22Rv1 (cell line): ENCODE measurements around the gene STAMBPL1.
A peak's percentile ranks its signal among the peaks of the same experiment; 100 is the strongest.

Source experiments
- H3K27ac ChIP-seq: fragments of 450-650 bp; 2 replicates; pipeline ENCODE4 v1.5.1; 2017
- CTCF ChIP-seq: fragments of 450-650 bp; IDR thresholded peaks from 2 replicates; pipeline ENCODE4 v1.5.1; 2017; ENCODE audit warnings: mild to moderate bottlenecking
- ZFX ChIP-seq: fragments of 450-650 bp; IDR thresholded peaks from 2 replicates; pipeline ENCODE4 v1.6.1; 2017; ENCODE audit warnings: antibody characterized with exemption, borderline replicate concordance

Gene STAMBPL1

DNA sequence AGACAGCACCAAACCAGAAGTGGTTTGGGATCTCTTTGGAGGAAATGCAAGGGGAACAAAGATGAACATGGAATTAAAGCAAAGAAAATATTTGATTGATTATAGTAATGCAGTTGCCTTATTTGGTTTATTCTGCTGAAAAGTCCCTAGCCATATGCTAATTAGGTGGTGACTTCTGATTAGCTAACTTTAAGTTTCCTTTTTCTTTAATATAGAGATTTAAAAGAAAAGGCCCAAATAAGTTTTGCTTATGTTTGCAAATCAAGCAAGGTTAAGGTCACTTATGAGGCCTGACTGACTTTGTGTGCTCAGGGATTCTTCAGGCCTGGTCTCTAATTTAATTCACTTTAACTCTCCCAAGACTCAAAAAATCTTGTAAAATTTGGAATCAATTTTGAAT lies 22.2 kb upstream of the STAMBPL1 start:
- no peak overlapping the region for H3K27ac ChIP-seq
- TF ChIP-seq CTCF: no peak
- no peak for TF ChIP-seq ZFX

DNA sequence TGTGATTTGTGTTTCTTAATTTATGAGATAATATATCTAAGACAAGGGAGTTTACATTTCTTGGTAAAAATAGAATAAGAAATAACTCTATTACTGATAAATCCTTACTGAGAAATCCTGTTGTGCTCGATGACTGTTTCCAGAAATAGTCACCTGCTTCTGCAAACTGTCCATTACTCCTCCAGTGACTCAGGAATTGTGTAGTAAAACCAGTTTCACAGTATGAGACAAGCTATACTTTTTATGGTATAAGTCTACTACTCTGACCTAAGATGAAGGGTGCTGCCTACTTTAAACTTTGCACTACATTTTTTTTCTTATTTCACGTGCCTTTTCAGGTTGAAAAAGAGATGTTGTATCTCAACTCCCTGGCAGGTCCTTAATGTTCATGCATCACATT lies 21.6 kb upstream of the STAMBPL1 start:
- H3K27ac ChIP-seq: no peak overlapping the region
- TF ChIP-seq CTCF (no peak), ZFX (no peak)

DNA sequence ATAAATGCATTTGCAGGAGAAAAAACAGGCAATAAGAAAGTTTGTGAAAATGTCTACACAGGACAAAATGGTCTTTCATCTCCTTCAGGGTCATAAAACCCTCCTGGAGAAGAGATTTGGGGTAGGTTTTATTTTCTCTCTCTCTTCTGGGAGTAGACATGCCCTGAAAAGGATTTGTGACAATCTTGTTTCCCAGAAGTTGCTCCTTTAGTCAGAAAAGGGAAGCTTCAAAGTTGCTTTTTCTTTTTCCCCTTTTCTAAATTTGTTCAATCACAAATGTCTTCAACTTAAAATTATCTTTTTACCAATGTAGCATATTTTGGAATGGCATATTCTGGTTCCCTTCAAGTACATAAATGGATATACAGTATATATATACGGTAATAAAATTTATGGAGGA lies 19.0 kb upstream of the STAMBPL1 start:
- no peak overlapping the region for H3K27ac ChIP-seq
- TF ChIP-seq CTCF (no peak), ZFX (no peak)

- TF ChIP-seq ZFX (no peak), CTCF (peak; percentile 35)
- H3K27ac ChIP-seq: no peak overlapping the region
Measured at GRCh38 chr10:88865281-88865876, 14.7 kb upstream of the STAMBPL1 start.

DNA sequence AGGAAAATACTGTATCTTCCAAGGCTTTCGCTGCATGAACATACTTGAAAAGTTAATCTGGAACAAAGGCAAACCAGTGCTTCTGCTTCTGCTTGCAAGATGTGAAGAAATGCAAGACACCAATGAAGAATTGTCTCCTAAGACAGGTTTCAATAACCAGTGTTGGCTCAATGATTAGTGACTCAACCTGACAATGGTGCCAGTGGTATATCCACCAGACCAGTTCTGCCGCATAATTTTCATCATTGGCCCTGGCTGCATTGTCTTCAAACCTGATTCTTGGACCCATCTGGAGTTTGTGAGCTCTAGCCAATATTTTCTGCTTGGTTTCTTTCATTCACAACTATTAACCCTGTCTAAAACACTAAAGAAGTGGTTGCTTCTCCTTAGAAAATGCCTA lies 13.6 kb upstream of the STAMBPL1 start:
- H3K27ac ChIP-seq: no peak overlapping the region
- TF ChIP-seq ZFX: no peak
- TF ChIP-seq CTCF: no peak

- H3K27ac ChIP-seq: no peak overlapping the region
- TF ChIP-seq ZFX (no peak), CTCF (no peak)
Measured at GRCh38 chr10:88870089-88870488, 10.0 kb upstream of the STAMBPL1 start.

DNA sequence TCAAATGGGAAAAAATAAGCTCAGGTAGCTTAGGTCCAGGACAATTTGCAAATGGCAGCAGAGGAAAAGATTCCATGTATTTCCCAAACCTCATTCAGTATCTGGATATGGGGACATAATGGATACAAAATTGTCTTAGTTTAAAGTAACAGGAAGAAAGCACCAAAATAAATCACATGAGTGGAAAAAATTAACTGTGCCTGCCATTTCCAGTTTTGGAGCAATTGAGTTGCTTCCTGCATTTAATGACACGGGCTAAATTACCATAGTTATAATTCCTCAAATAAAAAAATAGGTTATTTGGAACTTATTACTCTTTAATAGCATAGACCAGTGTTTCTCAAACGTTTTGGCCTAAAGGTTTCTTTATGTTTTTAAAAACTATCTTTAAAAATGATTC lies 6.3 kb upstream of the STAMBPL1 start:
- TF ChIP-seq CTCF: no peak
- no peak for TF ChIP-seq ZFX

More for the DNA sequence above, 6.3 kb upstream of the STAMBPL1 start:
- no peak overlapping the region for H3K27ac ChIP-seq
